Upper lobe of left lung (tissue), 4 donors: Measurements from ENCODE around the gene CRIP1.

Source experiments
- EP300 ChIP-seq, 4 donors: sonication (generic); formaldehyde crosslinking; IDR thresholded peaks; one replicate each; pipeline ENCODE4 v1.5.1; 2017; ENCODE audit warnings: antibody characterized with exemption in 4 of 4, control low read depth in 2 of 4
- POLR2A ChIP-seq, 4 donors: fragments of 450-650 bp; IDR thresholded peaks; one replicate each; pipeline ENCODE4 v1.5.1; 2016 to 2017; ENCODE audit warnings: antibody characterized with exemption in 4 of 4, mild to moderate bottlenecking in 2 of 4
- POLR2AphosphoS5 ChIP-seq, 2 donors: sonication (generic); formaldehyde crosslinking; IDR thresholded peaks; one replicate each; pipeline ENCODE4 v1.5.1; 2017; ENCODE audit warnings: antibody characterized with exemption in 2 of 2
- TF ChIP-seq, protein P1 (sequence below), 6 experiments: fragments of 450-650 bp in 4 of 6; fragments of 200-600 bp in 2 of 6; sonication (generic) in 2 of 6; IDR thresholded peaks; one replicate each; pipeline ENCODE4 v1.5.1; 2016 to 2019; ENCODE audit warnings: antibody characterized with exemption in 6 of 6

DNA sequence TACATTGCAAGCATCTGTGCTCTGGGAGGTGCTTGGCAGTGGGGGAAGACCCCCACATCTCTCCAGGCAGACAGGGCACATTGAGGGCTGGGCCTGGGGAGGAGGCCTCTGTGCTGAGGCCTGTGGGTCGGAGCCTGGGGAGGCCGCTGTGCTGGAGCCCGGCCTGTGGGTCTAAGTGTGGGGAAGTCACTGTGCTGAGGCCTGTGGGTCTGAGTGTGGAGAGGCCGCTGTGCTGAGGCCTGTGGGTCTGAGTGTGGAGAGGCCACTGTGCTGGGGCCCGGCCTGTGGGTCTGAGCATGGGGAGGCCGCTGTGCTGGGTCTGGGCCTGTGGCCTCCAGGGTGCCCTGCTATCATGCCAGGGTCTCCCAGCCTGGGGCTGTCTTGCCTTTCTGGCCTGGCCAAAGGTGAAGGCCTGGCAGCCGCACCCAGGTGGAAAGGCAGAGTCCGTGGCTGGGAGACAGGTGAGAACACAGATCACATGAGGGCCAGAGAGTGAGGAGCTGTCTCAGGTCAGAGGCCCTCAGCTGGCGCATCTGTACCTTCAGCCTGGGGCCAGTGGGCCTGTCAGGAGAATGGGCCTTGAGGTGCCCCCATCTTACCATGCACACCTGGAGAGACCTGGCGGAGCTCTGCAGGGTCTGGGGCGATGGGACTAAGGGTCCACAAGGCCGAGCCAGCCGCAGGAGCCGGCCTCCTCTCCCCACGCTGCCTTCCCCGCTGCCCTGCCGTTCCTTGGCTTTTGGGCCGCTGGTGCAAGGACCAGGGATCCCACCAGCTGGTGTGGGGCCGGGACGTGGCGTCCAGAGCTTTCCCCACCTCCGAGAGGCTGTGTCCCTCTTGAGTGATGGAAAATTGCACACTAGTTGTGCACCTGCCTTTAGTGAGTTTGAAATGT, 30.7 kb upstream of the CRIP1 start:
- TF ChIP-seq, protein P1, sequence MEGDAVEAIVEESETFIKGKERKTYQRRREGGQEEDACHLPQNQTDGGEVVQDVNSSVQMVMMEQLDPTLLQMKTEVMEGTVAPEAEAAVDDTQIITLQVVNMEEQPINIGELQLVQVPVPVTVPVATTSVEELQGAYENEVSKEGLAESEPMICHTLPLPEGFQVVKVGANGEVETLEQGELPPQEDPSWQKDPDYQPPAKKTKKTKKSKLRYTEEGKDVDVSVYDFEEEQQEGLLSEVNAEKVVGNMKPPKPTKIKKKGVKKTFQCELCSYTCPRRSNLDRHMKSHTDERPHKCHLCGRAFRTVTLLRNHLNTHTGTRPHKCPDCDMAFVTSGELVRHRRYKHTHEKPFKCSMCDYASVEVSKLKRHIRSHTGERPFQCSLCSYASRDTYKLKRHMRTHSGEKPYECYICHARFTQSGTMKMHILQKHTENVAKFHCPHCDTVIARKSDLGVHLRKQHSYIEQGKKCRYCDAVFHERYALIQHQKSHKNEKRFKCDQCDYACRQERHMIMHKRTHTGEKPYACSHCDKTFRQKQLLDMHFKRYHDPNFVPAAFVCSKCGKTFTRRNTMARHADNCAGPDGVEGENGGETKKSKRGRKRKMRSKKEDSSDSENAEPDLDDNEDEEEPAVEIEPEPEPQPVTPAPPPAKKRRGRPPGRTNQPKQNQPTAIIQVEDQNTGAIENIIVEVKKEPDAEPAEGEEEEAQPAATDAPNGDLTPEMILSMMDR (IDR thresholded peaks at IDR 0.05) = no peak
- TF ChIP-seq POLR2A (IDR thresholded peaks at IDR 0.05) (no peak), EP300 (IDR thresholded peaks at IDR 0.05) (no peak), POLR2AphosphoS5 (IDR thresholded peaks at IDR 0.05) (no peak)
